Stimulated activated CD8-positive, alpha-beta memory T cell treated with anti-CD3 and anti-CD28 coated beads, Interleukin-7, amount 100 ng/mL, for 48 hours (primary cell): ENCODE data around the gene PANX1.
A peak's percentile ranks its signal among the peaks of the same experiment; 100 is the strongest.
"Not testable (repeated sequence)": the region's sequence is repeated elsewhere in the genome, so short reads cannot be mapped to it uniquely, and the experiment has no call there.

ENCODE experiments used
- DNase-seq, 2 donors: peaks; one replicate each; pipeline ENCODE4 v3.0.0-alpha.2; 2020; ENCODE audit warnings: low read depth in 1 of 2; ENCODE audit errors: extremely low read depth in 1 of 2

Gene PANX1

GRCh38 chr11:94128746-94129511 lies at the start of gene PANX1:
Gene PANX1, plus strand, starts transcription at chr11:94128841. Its CDS starts 472 bp downstream, at chr11:94129313.
- DNase-seq: peak; percentile 54 to 63

- DNase-seq: no peak
These were observed 44.5 kb upstream of the PANX1 start for GRCh38 chr11:94084164-94084563.

- DNase-seq: no peak
These were observed 39.7 kb upstream of the PANX1 start for GRCh38 chr11:94088906-94089305.

- DNase-seq: no peak
These were observed 39.3 kb upstream of the PANX1 start for GRCh38 chr11:94089341-94089740.

- DNase-seq: no peak
These were observed 38.2 kb upstream of the PANX1 start for GRCh38 chr11:94090401-94090800.

DNA sequence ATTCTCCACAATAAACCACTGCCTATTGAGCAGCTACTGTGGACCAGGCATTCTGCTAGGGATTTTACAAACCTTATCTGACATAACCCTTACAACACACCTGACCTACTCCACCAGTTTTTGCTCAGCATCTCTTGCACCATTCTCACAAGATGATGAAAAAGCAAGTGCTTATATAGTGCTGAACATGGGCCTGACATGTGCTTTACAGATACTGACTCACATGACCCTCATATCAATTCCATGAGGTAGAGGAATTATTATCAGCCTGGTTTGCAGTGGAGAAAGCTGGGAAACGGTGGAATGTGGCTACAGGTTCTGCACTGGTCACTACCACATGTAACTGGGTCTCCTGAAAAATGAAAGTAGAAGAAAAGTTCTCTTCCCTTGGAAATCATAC lies 37.5 kb upstream of the PANX1 start:
- no peak for DNase-seq

GRCh38 chr11:94100253-94100652 lies 28.4 kb upstream of the PANX1 start:
- DNase-seq: no peak

- DNase-seq: no peak
These were observed 25.2 kb upstream of the PANX1 start for GRCh38 chr11:94103471-94103870.

GRCh38 chr11:94104734-94105133 lies 23.9 kb upstream of the PANX1 start:
- no peak for DNase-seq

- DNase-seq: no peak
These were observed 21.9 kb upstream of the PANX1 start for GRCh38 chr11:94106716-94107115.

- DNase-seq: no peak
These were observed 21.3 kb upstream of the PANX1 start for GRCh38 chr11:94107363-94107762.

- DNase-seq: no peak
These were observed 17.4 kb upstream of the PANX1 start for GRCh38 chr11:94111241-94111640.

- no peak for DNase-seq
These were observed 17.0 kb upstream of the PANX1 start for GRCh38 chr11:94111660-94112059.

DNA sequence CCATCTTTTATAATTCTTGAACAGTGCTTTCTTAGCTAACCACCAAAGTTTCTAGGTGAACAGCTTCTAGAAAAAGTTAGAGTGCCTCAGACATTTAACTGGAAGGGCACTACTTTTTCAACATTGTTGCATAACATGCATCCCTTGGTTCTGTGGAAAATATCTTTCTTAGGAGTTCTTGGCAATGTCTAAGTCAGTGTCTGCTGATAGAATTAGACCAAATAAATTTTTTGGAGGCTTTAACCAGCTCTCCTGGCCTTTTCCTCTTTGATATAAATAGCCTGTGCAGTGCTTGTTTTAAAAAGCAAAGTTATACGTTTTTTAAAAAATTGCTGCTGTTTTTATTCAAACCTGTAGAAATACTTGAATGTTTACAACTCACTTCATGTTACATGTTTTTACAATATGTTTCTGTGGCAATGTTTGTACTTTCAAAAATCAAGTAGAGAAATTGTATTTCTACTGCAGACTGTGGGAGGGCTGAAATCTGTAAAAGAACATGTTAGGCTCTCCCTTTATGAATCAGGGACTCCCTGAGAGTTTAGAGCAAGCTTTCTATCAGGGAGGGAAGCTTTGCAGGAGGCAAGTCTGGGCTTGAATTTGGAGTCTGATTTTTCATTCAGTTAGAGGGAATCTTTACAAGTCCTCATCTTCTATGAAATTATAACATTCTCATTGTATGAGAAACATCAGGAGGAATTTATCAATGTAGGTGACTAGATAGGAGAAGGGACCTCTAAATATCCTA lies 16.3 kb upstream of the PANX1 start:
- no peak for DNase-seq

DNA sequence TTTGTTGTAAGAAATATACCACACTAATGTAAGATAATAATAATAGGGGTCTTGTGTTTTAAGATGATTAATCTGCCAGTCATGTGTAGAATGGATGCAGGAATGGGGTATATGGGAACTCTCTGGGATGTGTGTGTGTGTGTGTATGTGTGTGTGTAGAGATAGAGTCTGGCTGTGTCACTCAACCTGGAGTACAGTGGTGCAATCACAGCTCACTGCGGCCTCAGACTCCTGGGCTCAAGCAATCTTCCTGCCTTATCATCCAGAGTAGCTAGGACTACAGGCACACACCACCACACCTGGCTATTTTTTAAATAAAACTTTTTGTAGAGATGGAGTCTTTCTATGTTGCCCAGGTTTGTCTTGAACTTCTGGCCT lies 11.5 kb upstream of the PANX1 start:
- no peak for DNase-seq

- DNase-seq: no peak
These were observed 10.8 kb upstream of the PANX1 start for GRCh38 chr11:94117871-94118270.

DNA sequence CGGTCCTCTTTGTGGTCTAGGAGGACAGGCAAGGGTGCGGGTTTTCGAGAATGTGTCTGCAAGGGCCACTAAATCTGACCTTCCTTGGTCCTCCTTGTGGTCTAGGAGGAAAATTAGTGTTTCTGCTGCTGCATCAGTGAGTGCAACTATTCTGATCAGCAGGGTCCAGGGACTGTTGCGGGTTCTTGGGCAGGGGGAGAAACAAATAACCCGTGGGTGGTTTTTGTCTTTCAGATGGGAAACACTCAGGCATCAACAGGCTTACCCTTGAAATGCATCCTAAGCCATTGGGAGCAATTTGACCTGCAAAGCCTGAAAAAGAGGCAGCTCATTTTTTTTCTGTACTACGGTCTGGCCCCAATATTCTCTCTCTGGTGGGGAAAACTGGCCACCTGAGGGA lies 9.0 kb upstream of the PANX1 start:
- DNase-seq: not testable (repeated sequence)

DNA sequence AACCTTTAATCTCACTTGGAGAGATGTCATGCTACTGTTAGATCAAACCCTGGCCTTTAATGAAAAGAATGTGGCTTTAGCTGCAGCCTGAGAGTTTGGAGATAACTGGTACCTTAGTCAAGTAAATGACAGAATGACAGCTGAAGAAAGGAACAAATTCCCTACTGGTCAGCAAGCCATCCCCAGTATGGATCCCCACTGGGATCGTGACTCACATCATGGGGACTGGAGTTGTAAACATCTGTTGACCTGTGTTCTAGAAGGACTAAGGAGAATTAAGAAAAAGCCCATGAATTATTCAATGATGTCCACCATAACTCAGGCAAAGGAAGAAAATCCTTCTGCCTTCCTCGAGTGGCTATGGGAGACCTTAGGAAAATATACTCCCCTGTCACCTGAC lies 8.1 kb upstream of the PANX1 start:
- not testable (repeated sequence) for DNase-seq

DNA sequence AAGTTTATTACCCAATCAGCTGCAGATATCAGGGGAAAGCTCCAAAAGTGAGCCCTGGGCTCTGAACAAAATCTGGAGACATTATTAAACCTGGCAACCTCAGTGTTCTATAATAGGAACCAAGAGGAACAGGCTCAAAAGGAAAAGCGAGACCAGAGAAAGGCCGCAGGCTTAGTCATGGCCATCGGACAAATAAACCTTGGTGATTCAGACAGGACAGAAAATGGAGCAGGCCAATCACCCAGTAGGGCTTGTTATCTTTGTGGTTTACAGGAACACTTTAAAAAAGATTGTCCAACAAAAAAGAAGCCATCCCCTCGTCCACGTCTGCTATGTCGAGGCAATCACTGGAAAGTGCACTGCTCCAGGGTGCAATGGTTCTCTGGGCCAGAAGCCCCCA lies 7.7 kb upstream of the PANX1 start:
- no peak for DNase-seq

DNA sequence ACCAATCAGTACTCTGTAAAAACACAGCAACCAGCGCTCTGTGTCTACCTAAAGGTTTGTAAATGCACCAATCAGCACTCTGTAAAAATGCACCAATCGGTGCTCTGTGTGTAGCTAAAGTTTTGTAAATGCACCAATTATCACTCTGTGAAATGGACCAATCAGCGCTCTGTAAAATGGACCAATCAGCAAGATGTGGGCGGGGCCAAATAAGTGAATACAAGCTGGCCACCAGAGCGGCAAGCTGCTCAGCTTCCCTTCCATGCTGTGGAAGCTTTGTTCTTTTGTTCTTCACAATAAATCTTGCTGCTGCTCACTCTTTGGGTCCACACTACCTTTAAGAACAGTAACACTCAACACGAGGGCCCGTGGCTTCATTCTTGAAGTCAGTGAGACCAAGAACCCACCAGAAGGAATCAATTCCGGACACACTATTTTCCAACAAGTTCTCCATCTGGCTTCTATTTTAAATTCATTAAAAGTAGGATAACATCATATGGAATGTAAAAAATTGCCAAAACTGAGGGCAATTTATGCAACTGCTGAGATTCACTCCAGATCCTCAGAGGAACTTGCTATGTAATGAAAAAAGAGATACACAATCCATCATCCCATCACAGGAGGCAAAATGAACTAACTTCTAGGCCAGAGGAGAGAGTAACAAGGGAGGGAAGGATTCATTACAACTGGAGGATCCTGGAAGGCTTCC lies 3.1 kb upstream of the PANX1 start:
- DNase-seq: no peak

GRCh38 chr11:94127638-94128037 lies 1.0 kb upstream of the PANX1 start:
- no peak for DNase-seq

- DNase-seq: no peak
These were observed 323 bp upstream of the PANX1 start for GRCh38 chr11:94128291-94128745.
